HepG2 (cell line): ENCODE measurements around the gene LIME1. TPM values are rescaled to one million over a fixed set of nuclear protein-coding genes. Genes with fewer than 3 reads are reported as not detected.

ENCODE experiments used
- CHD4 ChIP-seq: fragments of 200-600 bp; sonication (generic); IDR thresholded peaks from 2 replicates; pipeline ENCODE4 v1.7.0; 2017; ENCODE audit warnings: mild to moderate bottlenecking, low read length, borderline replicate concordance
- KAT2B ChIP-seq: fragments of 150-350 bp; IDR thresholded peaks from 2 replicates; pipeline ENCODE4 v1.6.1; 2014; ENCODE audit warnings: low read depth, low read length, borderline replicate concordance
- KDM5A ChIP-seq: fragments of 200-600 bp; sonication (generic); IDR thresholded peaks from 2 replicates; pipeline ENCODE4 v1.7.0; 2018; ENCODE audit warnings: antibody characterized with exemption, mild to moderate bottlenecking, low read length, borderline replicate concordance
- MED1 ChIP-seq: sonication (generic); formaldehyde crosslinking; IDR thresholded peaks from 2 replicates; pipeline ENCODE4 v1.4.0; 2020; ENCODE audit warnings: missing genetic modification reagents
- NCOA1 ChIP-seq: sonication (generic); formaldehyde crosslinking; IDR thresholded peaks from 2 replicates; pipeline ENCODE4 v1.9.0; 2021; ENCODE audit warnings: missing genetic modification reagents
- NCOA5 ChIP-seq: sonication (generic); formaldehyde crosslinking; IDR thresholded peaks from 2 replicates; pipeline ENCODE4 v1.4.0; 2020; ENCODE audit warnings: missing genetic modification reagents
- PHF5A ChIP-seq: IDR thresholded peaks from one replicate; pipeline ENCODE4 v1.6.1; 2018; ENCODE audit warnings: low read depth, missing genetic modification reagents; ENCODE audit not compliant: unreplicated experiment
- SSRP1 ChIP-seq: IDR thresholded peaks from 2 replicates; pipeline ENCODE4 v1.6.1; 2016; ENCODE audit warnings: control low read depth
- ZNF17 ChIP-seq: sonication (generic); formaldehyde crosslinking; IDR thresholded peaks from 2 replicates; pipeline ENCODE4 v1.5.0; 2020; ENCODE audit warnings: mild to moderate bottlenecking, missing genetic modification reagents
- ZNF724P ChIP-seq: sonication (generic); formaldehyde crosslinking; IDR thresholded peaks from 2 replicates; pipeline ENCODE4 v1.8.0; 2022; ENCODE audit warnings: missing genetic modification reagents, borderline replicate concordance
- ZNF75D ChIP-seq: sonication (generic); formaldehyde crosslinking; IDR thresholded peaks from 2 replicates; pipeline ENCODE4 v1.8.1; 2023; ENCODE audit warnings: missing genetic modification reagents, mild to moderate bottlenecking, borderline replicate concordance
- ZNF816 ChIP-seq: sonication (generic); formaldehyde crosslinking; IDR thresholded peaks from 2 replicates; pipeline ENCODE4 v1.8.0; 2022; ENCODE audit warnings: missing genetic modification reagents, mild to moderate bottlenecking, borderline replicate concordance
- polyA plus RNA-seq, 8 experiments: library from polyadenylated mRNA; depleted of rRNA in 3 of 8; stranded (reverse) in 7 of 8; unstranded in 1 of 8; fragments of >200 nt; fragmentation: Illumina TruSeq in 4 of 8; extraction: Trizol in 4 of 8; gene quantifications; 2 replicates each; pipeline versions ENCODE4 v1.2.1 to v1.2.3, GENCODE V29; 2011 to 2016; ENCODE audit warnings: low read depth in 4 of 8, missing spikeins in 1 of 8, mixed read lengths in 1 of 8; ENCODE audit not compliant: insufficient read depth in 1 of 8
- total RNA-seq, 5 experiments: library from RNA; depleted of rRNA; stranded (reverse); fragments of >200 nt; fragmentation: Illumina TruSeq; extraction: Trizol; gene quantifications; 2 replicates each; pipeline ENCODE4 v1.2.3, GENCODE V29; 2016; ENCODE audit warnings: low read depth in 1 of 5
- TF ChIP-seq, protein P1 (sequence below): sonication (generic); formaldehyde crosslinking; IDR thresholded peaks from 2 replicates; pipeline ENCODE4 v1.5.1; 2020; ENCODE audit warnings: missing genetic modification reagents, mild to moderate bottlenecking, borderline replicate concordance
- TF ChIP-seq, protein P2 (sequence below): IDR thresholded peaks from 2 replicates; pipeline ENCODE4 v1.6.1; 2016; ENCODE audit warnings: low read depth, control low read depth
- TF ChIP-seq, protein P3 (sequence below): sonication (generic); formaldehyde crosslinking; IDR thresholded peaks from one replicate; pipeline ENCODE4 v1.5.1; 2020; ENCODE audit warnings: mild to moderate bottlenecking, missing genetic modification reagents; ENCODE audit errors: not compliant biosample characterization
- TF ChIP-seq, protein P4 (sequence below): sonication (generic); formaldehyde crosslinking; IDR thresholded peaks from 2 replicates; pipeline ENCODE4 v1.4.0; 2020; ENCODE audit warnings: low read depth, mild to moderate bottlenecking, missing genetic modification reagents

LIME1 gene
- total and polyA plus RNA-seq, 2 of the 13 experiments (the other 11 are each of a cell fraction or from before 2014, with no cell fraction given): 13.0 to 61.5 TPM

DNA sequence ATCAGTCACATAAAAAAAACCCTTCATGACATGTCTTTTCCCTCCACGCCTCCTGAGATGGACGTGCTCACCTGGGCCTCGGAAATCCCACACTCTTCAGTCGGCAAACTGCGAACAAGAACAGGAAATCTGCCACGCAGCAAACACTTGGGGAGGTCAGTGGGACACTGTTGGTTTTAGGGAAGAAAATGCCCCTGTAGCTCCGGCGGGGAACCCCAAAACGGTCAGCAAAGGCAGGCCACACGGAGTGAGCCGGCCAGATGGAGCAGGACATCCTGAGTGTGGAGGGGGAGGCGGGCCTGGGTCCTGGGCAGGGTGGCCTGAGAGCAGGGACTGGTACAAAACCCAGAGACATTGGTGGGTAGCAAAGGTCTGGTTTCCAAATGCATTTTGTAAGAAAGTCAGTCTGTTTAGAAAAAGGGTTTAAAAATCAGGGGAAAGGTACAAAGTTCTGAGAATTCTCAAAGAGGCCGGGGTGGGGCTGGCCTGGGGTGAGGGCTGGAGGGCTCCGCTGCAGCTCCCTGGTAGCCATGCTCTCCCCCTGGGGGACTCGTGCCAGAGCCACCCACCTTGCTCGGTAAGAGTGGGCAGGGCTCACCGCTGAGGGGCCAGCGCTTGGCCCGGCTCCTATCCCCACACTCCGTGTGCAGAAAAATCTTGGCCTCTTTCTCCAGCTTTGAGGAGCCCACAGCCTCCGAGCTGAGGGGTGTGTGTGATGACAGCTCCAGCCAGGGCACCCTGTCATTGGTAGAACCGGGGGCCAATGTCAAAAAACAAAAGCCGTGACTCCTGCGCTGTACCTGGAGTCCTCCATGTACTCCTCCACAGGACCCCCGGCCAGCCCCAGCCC is 8.3 kb downstream of the LIME1 start (continued):
- TF ChIP-seq, protein P1, sequence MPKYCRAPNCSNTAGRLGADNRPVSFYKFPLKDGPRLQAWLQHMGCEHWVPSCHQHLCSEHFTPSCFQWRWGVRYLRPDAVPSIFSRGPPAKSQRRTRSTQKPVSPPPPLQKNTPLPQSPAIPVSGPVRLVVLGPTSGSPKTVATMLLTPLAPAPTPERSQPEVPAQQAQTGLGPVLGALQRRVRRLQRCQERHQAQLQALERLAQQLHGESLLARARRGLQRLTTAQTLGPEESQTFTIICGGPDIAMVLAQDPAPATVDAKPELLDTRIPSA (CRISPR knock-in tag): 0 out of 2 replicates have a peak, but pooled peaks have one; percentile 51
- TF ChIP-seq ZNF17 (CRISPR knock-in tag) (no peak), KDM5A (no peak), ZNF724P (CRISPR knock-in tag) (peak; percentile 54; the same call in 1 of the 2 replicates), MED1 (no peak), SSRP1 (CRISPR knock-in tag) (peak; percentile 95), NCOA1 (CRISPR knock-in tag) (peak; percentile 78; the same call in 1 of the 2 replicates), KAT2B (no peak), CHD4 (no peak), NCOA5 (CRISPR knock-in tag) (no peak), ZNF75D (CRISPR knock-in tag) (no peak), ZNF816 (CRISPR knock-in tag) (no peak), PHF5A (CRISPR knock-in tag) (no peak)
- TF ChIP-seq, protein P2, sequence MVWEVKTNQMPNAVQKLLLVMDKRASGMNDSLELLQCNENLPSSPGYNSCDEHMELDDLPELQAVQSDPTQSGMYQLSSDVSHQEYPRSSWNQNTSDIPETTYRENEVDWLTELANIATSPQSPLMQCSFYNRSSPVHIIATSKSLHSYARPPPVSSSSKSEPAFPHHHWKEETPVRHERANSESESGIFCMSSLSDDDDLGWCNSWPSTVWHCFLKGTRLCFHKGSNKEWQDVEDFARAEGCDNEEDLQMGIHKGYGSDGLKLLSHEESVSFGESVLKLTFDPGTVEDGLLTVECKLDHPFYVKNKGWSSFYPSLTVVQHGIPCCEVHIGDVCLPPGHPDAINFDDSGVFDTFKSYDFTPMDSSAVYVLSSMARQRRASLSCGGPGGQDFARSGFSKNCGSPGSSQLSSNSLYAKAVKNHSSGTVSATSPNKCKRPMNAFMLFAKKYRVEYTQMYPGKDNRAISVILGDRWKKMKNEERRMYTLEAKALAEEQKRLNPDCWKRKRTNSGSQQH (CRISPR knock-in tag): no peak
- TF ChIP-seq, protein P3, sequence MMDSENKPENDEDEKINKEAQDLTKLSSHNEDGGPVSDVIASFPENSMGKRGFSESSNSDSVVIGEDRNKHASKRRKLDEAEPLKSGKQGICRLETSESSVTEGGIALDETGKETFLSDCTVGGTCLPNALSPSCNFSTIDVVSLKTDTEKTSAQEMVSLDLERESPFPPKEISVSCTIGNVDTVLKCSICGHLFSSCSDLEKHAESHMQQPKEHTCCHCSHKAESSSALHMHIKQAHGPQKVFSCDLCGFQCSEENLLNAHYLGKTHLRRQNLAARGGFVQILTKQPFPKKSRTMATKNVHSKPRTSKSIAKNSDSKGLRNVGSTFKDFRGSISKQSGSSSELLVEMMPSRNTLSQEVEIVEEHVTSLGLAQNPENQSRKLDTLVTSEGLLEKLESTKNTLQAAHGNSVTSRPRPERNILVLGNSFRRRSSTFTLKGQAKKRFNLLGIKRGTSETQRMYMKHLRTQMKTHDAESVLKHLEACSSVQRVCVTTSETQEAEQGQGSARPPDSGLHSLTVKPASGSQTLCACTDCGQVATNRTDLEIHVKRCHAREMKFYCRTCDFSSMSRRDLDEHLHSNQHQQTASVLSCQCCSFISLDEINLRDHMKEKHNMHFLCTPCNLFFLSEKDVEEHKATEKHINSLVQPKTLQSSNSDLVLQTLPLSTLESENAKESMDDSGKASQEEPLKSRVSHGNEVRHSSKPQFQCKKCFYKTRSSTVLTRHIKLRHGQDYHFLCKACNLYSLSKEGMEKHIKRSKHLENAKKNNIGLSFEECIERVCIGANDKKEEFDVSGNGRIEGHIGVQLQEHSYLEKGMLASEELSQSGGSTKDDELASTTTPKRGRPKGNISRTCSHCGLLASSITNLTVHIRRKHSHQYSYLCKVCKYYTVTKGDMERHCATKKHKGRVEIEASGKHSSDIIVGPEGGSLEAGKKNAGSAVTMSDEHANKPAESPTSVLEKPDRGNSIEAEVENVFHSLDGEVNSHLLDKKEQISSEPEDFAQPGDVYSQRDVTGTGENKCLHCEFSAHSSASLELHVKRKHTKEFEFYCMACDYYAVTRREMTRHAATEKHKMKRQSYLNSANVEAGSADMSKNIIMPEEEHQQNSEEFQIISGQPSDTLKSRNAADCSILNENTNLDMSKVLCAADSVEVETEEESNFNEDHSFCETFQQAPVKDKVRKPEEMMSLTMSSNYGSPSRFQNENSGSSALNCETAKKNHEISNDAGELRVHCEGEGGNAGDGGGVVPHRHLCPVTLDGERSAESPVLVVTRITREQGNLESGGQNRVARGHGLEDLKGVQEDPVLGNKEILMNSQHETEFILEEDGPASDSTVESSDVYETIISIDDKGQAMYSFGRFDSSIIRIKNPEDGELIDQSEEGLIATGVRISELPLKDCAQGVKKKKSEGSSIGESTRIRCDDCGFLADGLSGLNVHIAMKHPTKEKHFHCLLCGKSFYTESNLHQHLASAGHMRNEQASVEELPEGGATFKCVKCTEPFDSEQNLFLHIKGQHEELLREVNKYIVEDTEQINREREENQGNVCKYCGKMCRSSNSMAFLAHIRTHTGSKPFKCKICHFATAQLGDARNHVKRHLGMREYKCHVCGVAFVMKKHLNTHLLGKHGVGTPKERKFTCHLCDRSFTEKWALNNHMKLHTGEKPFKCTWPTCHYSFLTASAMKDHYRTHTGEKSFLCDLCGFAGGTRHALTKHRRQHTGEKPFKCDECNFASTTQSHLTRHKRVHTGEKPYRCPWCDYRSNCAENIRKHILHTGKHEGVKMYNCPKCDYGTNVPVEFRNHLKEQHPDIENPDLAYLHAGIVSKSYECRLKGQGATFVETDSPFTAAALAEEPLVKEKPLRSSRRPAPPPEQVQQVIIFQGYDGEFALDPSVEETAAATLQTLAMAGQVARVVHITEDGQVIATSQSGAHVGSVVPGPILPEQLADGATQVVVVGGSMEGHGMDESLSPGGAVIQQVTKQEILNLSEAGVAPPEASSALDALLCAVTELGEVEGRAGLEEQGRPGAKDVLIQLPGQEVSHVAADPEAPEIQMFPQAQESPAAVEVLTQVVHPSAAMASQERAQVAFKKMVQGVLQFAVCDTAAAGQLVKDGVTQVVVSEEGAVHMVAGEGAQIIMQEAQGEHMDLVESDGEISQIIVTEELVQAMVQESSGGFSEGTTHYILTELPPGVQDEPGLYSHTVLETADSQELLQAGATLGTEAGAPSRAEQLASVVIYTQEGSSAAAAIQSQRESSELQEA (CRISPR knock-in tag): peak; percentile 75
- TF ChIP-seq, protein P4, sequence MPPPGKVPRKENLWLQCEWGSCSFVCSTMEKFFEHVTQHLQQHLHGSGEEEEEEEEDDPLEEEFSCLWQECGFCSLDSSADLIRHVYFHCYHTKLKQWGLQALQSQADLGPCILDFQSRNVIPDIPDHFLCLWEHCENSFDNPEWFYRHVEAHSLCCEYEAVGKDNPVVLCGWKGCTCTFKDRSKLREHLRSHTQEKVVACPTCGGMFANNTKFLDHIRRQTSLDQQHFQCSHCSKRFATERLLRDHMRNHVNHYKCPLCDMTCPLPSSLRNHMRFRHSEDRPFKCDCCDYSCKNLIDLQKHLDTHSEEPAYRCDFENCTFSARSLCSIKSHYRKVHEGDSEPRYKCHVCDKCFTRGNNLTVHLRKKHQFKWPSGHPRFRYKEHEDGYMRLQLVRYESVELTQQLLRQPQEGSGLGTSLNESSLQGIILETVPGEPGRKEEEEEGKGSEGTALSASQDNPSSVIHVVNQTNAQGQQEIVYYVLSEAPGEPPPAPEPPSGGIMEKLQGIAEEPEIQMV: peak; percentile 74; the same call in 1 of the 2 replicates
